GM12875 (cell line): ENCODE results near the gene ASB4.

Source experiments
- H3K4me3 ChIP-seq: one replicate; pipeline ENCODE4 v1.5.1; 2011; ENCODE audit warnings: low read depth, low read length, control low read depth
- CTCF ChIP-seq: IDR thresholded peaks from 2 replicates; pipeline ENCODE4 v1.5.1; 2011; ENCODE audit warnings: low read depth, mild to moderate bottlenecking, control low read depth, inconsistent platforms, low read length, moderate library complexity, borderline replicate concordance; ENCODE audit not compliant: insufficient read depth

ASB4 gene

GRCh38 chr7:95527033-95527775 lies 41.5 kb downstream of the ASB4 start:
- H3K4me3 ChIP-seq = no peak overlapping the region

DNA sequence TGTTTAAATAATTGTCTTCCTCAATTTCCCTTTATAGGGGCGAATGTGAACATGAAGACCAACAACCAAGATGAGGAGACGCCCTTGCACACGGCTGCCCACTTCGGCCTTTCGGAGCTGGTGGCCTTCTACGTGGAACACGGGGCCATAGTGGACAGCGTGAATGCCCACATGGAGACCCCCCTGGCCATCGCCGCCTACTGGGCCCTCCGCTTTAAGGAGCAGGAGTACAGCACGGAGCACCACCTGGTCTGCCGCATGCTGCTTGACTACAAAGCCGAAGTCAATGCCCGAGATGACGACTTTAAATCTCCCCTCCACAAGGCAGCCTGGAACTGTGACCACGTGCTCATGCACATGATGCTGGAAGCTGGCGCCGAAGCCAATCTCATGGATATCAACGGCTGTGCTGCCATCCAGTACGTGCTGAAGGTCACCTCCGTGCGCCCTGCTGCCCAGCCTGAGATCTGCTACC lies 42.1 kb downstream of the ASB4 start:
- no peak for TF ChIP-seq CTCF
- H3K4me3 ChIP-seq = no peak overlapping the region

More at GRCh38 chr7:95527033-95527775, 41.5 kb downstream of the ASB4 start:
- peak; percentile 76 for TF ChIP-seq CTCF

- no peak for TF ChIP-seq CTCF
- no peak overlapping the region for H3K4me3 ChIP-seq
Observed at GRCh38 chr7:95529701-95530100, 44.0 kb downstream of the ASB4 start.

DNA sequence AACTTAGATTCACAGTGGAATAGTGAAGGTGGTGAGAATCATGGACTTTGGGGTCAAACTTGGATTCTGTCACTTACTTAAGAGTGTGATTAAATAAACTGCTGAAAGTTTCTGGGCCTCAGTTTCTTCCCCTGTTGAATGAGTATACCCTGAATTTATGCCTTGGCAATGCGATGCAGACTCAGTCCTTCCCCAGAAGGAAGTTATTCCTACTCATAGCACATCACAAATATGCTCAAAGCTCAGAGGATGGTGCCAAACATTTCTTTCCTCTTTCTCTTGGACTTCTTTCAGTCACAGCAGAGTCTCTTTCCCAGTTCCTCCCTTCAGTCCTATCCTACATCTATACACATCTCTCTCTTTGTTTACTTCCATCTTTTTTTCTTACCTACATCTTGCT lies 45.1 kb downstream of the ASB4 start:
- H3K4me3 ChIP-seq = no peak overlapping the region
- no peak for TF ChIP-seq CTCF

DNA sequence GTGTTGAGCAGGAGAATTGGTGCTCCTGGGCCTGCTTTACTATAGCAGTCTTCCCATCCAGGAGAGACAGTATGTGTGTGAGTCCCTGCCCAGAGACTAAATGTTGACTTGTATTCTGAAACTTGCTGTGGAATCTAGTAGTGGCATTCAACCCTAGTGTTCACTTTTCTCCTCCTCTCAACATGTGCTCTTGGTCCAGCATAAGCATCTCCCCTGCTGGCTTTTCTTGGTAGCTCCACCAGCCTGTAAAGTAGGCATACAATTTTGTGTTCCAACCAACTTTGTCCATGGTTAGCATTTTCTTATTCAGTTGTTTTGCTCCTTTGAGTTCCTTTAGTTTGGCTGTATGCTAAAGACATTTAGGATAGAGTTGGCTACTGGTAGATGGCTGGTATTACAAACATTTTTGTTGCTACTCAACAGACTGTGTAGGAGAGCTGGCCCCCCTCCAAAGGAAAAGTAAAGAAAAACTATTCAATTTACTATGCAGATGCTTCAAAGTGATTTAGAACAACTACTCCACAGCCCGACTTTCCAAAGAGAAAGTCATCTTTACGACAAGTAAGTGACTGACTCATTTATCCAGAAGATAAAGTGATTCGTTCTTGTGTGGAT lies 46.0 kb downstream of the ASB4 start:
- H3K4me3 ChIP-seq = no peak overlapping the region
- no peak for TF ChIP-seq CTCF

DNA sequence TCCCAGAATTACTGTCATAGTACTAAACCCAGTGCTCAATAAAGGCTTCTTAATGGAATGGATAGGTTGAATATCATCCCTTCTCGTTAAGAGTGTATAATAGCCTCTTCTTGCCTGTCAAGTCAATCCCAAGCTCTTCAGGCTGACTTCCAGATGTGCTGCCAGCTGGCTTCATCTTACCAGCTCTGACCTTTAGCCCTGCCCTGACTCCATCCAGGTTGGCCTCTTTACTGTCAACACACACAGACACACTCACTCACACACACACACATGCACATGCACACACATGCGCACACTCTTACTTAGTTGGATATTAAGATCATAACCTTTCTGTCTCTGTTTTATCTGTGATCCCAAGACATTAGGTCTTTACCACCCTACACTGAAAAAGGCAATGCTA lies 49.1 kb downstream of the ASB4 start:
- TF ChIP-seq CTCF = no peak
- H3K4me3 ChIP-seq = no peak overlapping the region

DNA sequence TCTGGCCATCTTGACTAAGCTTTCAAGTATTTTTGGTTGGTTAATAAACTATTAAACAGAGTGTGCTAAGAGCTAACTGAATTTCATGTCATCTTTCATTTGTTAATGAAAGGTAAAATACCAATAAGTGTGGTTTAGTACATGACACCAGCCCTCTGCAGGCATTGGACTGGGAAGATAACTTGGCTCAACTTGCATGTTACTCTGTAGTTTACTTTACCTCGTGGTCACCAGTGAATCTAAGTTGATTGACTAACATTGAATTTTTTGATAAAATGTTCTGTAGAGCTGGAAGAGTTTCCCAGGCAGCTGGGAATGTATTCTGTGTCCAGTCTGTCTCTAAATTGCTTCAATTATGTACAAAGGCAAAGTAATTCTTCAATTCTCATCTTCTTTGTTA lies 49.9 kb downstream of the ASB4 start:
- no peak for TF ChIP-seq CTCF
- no peak overlapping the region for H3K4me3 ChIP-seq
